HEK293T (cell line): Measurements from ENCODE around the gene SPDEF.

Experiments used
- CTCF ChIA-PET: fragments of 350-600 bp; formaldehyde crosslinking; extraction: SDS; loops from one replicate; lab custom pipeline; 2021; ENCODE audit warnings: antibody characterized with exemption, inconsistent platforms; lab: Yijun Ruan, JAX
- POLR2A ChIA-PET: fragments of 350-600 bp; formaldehyde crosslinking; extraction: SDS; loops from one replicate; lab custom pipeline; 2020; ENCODE audit warnings: antibody characterized with exemption, inconsistent platforms; lab: Yijun Ruan, JAX
- DNase-seq: peaks from one replicate; pipeline ENCODE4 v3.0.0; 2012; ENCODE audit warnings: mixed read lengths; ENCODE audit errors: extremely low spot score
- ARNT ChIP-seq: fragments of 450-650 bp; IDR thresholded peaks from 2 replicates; pipeline ENCODE4 v1.6.1; 2017; ENCODE audit warnings: mild to moderate bottlenecking
- BHLHE40 ChIP-seq: fragments of 450-650 bp; IDR thresholded peaks from 2 replicates; pipeline ENCODE4 v1.6.1; 2016; ENCODE audit warnings: mild to moderate bottlenecking, moderate library complexity, borderline replicate concordance
- CTBP1 ChIP-seq: fragments of 450-650 bp; IDR thresholded peaks from 2 replicates; pipeline ENCODE4 v1.6.1; 2016; ENCODE audit warnings: borderline replicate concordance
- ELF4 ChIP-seq: fragments of 450-650 bp; IDR thresholded peaks from 2 replicates; pipeline ENCODE4 v1.6.1; 2017; ENCODE audit warnings: antibody characterized with exemption
- FOXA1 ChIP-seq: fragments of 450-650 bp; IDR thresholded peaks from 2 replicates; pipeline ENCODE4 v1.6.1; 2016; ENCODE audit warnings: mild to moderate bottlenecking
- FOXK2 ChIP-seq: fragments of 450-650 bp; IDR thresholded peaks from 2 replicates; pipeline ENCODE4 v1.6.1; 2016; ENCODE audit warnings: mild to moderate bottlenecking
- FOXM1 ChIP-seq: fragments of 450-650 bp; IDR thresholded peaks from 2 replicates; pipeline ENCODE4 v1.6.1; 2017; ENCODE audit warnings: mild to moderate bottlenecking, borderline replicate concordance
- HDGF ChIP-seq: fragments of 450-650 bp; IDR thresholded peaks from 2 replicates; pipeline ENCODE4 v1.6.1; 2017; ENCODE audit warnings: antibody characterized with exemption, borderline replicate concordance
- L3MBTL2 ChIP-seq: fragments of 450-650 bp; conservative IDR thresholded peaks from 2 replicates; pipeline ENCODE4 v1.6.1; 2016; ENCODE audit warnings: mild to moderate bottlenecking
- LEF1 ChIP-seq: fragments of 450-650 bp; IDR thresholded peaks from 2 replicates; pipeline ENCODE4 v1.6.1; 2017; ENCODE audit warnings: mild to moderate bottlenecking, borderline replicate concordance
- NFRKB ChIP-seq: fragments of 450-650 bp; IDR thresholded peaks from 2 replicates; pipeline ENCODE4 v1.6.1; 2016; ENCODE audit warnings: mild to moderate bottlenecking, moderate library complexity
- PKNOX1 ChIP-seq: fragments of 450-650 bp; IDR thresholded peaks from 2 replicates; pipeline ENCODE4 v1.6.1; 2016
- SP1 ChIP-seq: fragments of 450-650 bp; IDR thresholded peaks from 2 replicates; pipeline ENCODE4 v1.6.1; 2017
- SUZ12 ChIP-seq: fragments of 450-650 bp; IDR thresholded peaks from 2 replicates; pipeline ENCODE4 v1.6.1; 2016; ENCODE audit warnings: mild to moderate bottlenecking
- TARDBP ChIP-seq: fragments of 450-650 bp; IDR thresholded peaks from 2 replicates; pipeline ENCODE4 v1.6.1; 2016
- ZNF384 ChIP-seq: fragments of 450-650 bp; IDR thresholded peaks from 2 replicates; pipeline ENCODE4 v1.6.1; 2016

The SPDEF gene

GRCh38 chr6:34534146-34534545 is 22.0 kb downstream of the SPDEF start:
- ChIA-PET POLR2A (no interaction called here), CTCF (no interaction called here)
- no peak for DNase-seq
- no peak for TF ChIP-seq PKNOX1
- no peak for TF ChIP-seq LEF1
- TF ChIP-seq L3MBTL2 = no peak
- TF ChIP-seq ZNF384 = no peak
- TF ChIP-seq FOXM1 = no peak
- TF ChIP-seq ELF4 = no peak
- TF ChIP-seq NFRKB = no peak
- no peak for TF ChIP-seq SP1
- no peak for TF ChIP-seq ARNT
- no peak for TF ChIP-seq HDGF
- TF ChIP-seq FOXA1 = no peak
- no peak for TF ChIP-seq BHLHE40

- ChIA-PET POLR2A (no interaction called here), CTCF (no interaction called here)
- no peak for TF ChIP-seq ZNF384
- TF ChIP-seq CTBP1 = no peak
- no peak for TF ChIP-seq ELF4
- no peak for TF ChIP-seq FOXM1
- TF ChIP-seq SUZ12 = no peak
- TF ChIP-seq SP1 = no peak
- no peak for TF ChIP-seq FOXK2
- no peak for TF ChIP-seq ARNT
- TF ChIP-seq HDGF = no peak
- no peak for TF ChIP-seq NFRKB
- no peak for TF ChIP-seq BHLHE40
- no peak for TF ChIP-seq PKNOX1
- TF ChIP-seq FOXA1 = no peak
- no peak for TF ChIP-seq L3MBTL2
- no peak for TF ChIP-seq LEF1
- no peak for TF ChIP-seq TARDBP
- no peak for DNase-seq
These were observed 23.9 kb downstream of the SPDEF start for GRCh38 chr6:34532230-34532629.

- TF ChIP-seq ARNT = no peak
- TF ChIP-seq TARDBP = no peak
- no peak for TF ChIP-seq BHLHE40
- no peak for TF ChIP-seq ZNF384
- no peak for TF ChIP-seq L3MBTL2
- TF ChIP-seq PKNOX1 = no peak
- TF ChIP-seq NFRKB = no peak
- TF ChIP-seq SP1 = no peak
- no peak for TF ChIP-seq FOXA1
- no peak for TF ChIP-seq FOXM1
- TF ChIP-seq CTBP1 = no peak
- TF ChIP-seq HDGF = no peak
- TF ChIP-seq ELF4 = no peak
- TF ChIP-seq FOXK2 = no peak
- no peak for TF ChIP-seq LEF1
- no peak for TF ChIP-seq SUZ12
- ChIA-PET POLR2A (no interaction called here), CTCF (interaction anchor here (0.6 kb wide), 1 partner anchor 29 kb away, joined by 5 read pairs; no protein-coding TSS in a partner anchor)
- no peak for DNase-seq
These were observed 24.4 kb downstream of the SPDEF start for GRCh38 chr6:34531580-34532201.

GRCh38 chr6:34530753-34531365 is 25.3 kb downstream of the SPDEF start:
- no peak for DNase-seq
- CTCF ChIA-PET = no interaction called here
- no peak for TF ChIP-seq ARNT
- TF ChIP-seq LEF1 = no peak
- TF ChIP-seq NFRKB = no peak
- no peak for TF ChIP-seq FOXM1
- TF ChIP-seq L3MBTL2 = no peak
- no peak for TF ChIP-seq PKNOX1
- TF ChIP-seq FOXK2 = no peak
- no peak for TF ChIP-seq SUZ12
- no peak for TF ChIP-seq HDGF
- TF ChIP-seq TARDBP = no peak
- TF ChIP-seq FOXA1 = no peak
- TF ChIP-seq ELF4 = no peak
- TF ChIP-seq SP1 = no peak
- TF ChIP-seq CTBP1 = no peak
- TF ChIP-seq ZNF384 = no peak
- no peak for TF ChIP-seq BHLHE40
- POLR2A ChIA-PET = no interaction called here
